Measurements from ENCODE around the gene BPIFB1. TPM values are rescaled to one million over a fixed set of nuclear protein-coding genes. Genes with fewer than 3 reads are reported as not detected.

BPIFB1 gene
- total and polyA plus RNA-seq, 10 of the 15 experiments (the other 5 are each of a cell fraction or from before 2014, with no cell fraction given) = 0.13 TPM; not detected in 9

- TF ChIP-seq ZNF592 (IDR thresholded peaks at IDR 0.05) = no peak
- TF ChIP-seq CEBPB (IDR thresholded peaks at IDR 0.05; ENCODE audit: borderline replicate concordance in 1 of 2, low read depth in 2 of 2, low read length in 2 of 2) = no peak
- no peak for TF ChIP-seq CHD2 (IDR thresholded peaks at IDR 0.05; ENCODE audit: borderline replicate concordance, low read depth, low read length)
- TF ChIP-seq E4F1 (IDR thresholded peaks at IDR 0.05; ENCODE audit: borderline replicate concordance, partially characterized antibody) = no peak
Measured at GRCh38 chr20:33316343-33316742, 33.3 kb downstream of the BPIFB1 start (continued).

GRCh38 chr20:33316958-33317357 is 33.9 kb downstream of the BPIFB1 start:
- Histone ChIP-seq H4K20me1 (ENCODE audit: control insufficient read depth, insufficient read depth) (no peaks in the 10 kb centered on the region), H3K9ac (ENCODE audit: control insufficient read depth, insufficient read depth, low read length) (no peak overlapping the region), H3K27me3 (replicated peaks in 1 of 2; ENCODE audit: control insufficient read depth in 2 of 2, insufficient read depth in 2 of 2, low read length in 1 of 2) (peaks cover 6 to 8% of the 10 kb centered on the region in 2 experiments; a peak in 3 of 4 replicates), H3K4me2 (ENCODE audit: control insufficient read depth, insufficient read depth) (no peak overlapping the region), H3K9me3 (replicated peaks; ENCODE audit: control insufficient read depth, insufficient read depth, low read length) (no peaks in the 10 kb centered on the region), H3K4me3 (no peak overlapping the region), H3K36me3 (ENCODE audit: control insufficient read depth in 2 of 2, insufficient read depth in 2 of 2, low read length in 1 of 2) (no peaks in the 10 kb centered on the region), H3K4me1 (ENCODE audit: control insufficient read depth, insufficient read depth, low read length) (no peaks in the 10 kb centered on the region), H3K27ac (ENCODE audit: control insufficient read depth, insufficient read depth) (no peak overlapping the region), H3K79me2 (ENCODE audit: control insufficient read depth, insufficient read depth, low read length) (no peaks in the 10 kb centered on the region), H2AFZ (ENCODE audit: control insufficient read depth, low read depth, low read length) (no peak overlapping the region)
- in situ Hi-C loops (cut with MboI) = no loop called here
- no TSS peak for BruUV-seq (replicated peaks)
- DNase-seq (ENCODE audit: low read depth, low spot score) = no peak
- ChIA-PET SMC1A (ENCODE audit: uncharacterized antibody, unreplicated experiment) (no interaction called here), CTCF (interaction anchor here (1.9 kb wide), 1 partner anchor 16 kb away, joined by 5 read pairs; no protein-coding TSS in a partner anchor), POLR2A (no interaction called here), RAD21 (ENCODE audit: unreplicated experiment) (no interaction called here)
- 23% methylated on average over 3 of the region's 3 CpGs for WGBS (ENCODE audit: insufficient coverage, insufficient replicate concordance, low lambda C conversion rate, missing lambda C conversion rate)
- FAIRE-seq = no peak
- intact Hi-C loops (cut with micrococcal nuclease; ENCODE audit: unreplicated experiment) = no loop called here
- ATAC-seq = no peak
- TF ChIP-seq KDM1A (IDR thresholded peaks at IDR 0.05; ENCODE audit: borderline replicate concordance) = no peak
- TF ChIP-seq ATF2 (IDR thresholded peaks at IDR 0.05; ENCODE audit: low read length) = no peak
- no peak for TF ChIP-seq SPI1 (IDR thresholded peaks at IDR 0.05; ENCODE audit: borderline replicate concordance, insufficient read depth, low read depth, low read length)
- TF ChIP-seq ETV6 (conservative IDR thresholded peaks at IDR 0.05 in 1 of 2, IDR thresholded peaks at IDR 0.05 in 1 of 2; ENCODE audit: borderline replicate concordance in 1 of 2, low read depth in 1 of 2) = no peak
- TF ChIP-seq ZBTB11 (CRISPR knock-in tag; IDR thresholded peaks at IDR 0.05) = no peak
- TF ChIP-seq ASH2L (IDR thresholded peaks at IDR 0.05; ENCODE audit: borderline replicate concordance, low read depth) = no peak
